Osteoblast (primary cell): ENCODE results near the gene EEF1A2. TPM values are rescaled to one million over a fixed set of nuclear protein-coding genes. Genes with fewer than 3 reads are reported as not detected.

Source experiments
- DNase-seq: peaks from one replicate; pipeline ENCODE4 v3.0.0; 2011; ENCODE audit warnings: low spot score, mixed read lengths; ENCODE audit not compliant: insufficient read length; ENCODE audit errors: missing footprints
- H2AFZ ChIP-seq: 2 replicates; pipeline ENCODE4 v1.6.0; 2011; ENCODE audit warnings: mild to moderate bottlenecking, low read length
- H3K27ac ChIP-seq: 2 replicates; pipeline ENCODE4 v1.5.1; 2011; ENCODE audit warnings: mild to moderate bottlenecking, low read depth, low read length, moderate library complexity
- H3K27me3 ChIP-seq: 2 replicates; pipeline ENCODE4 v1.6.0; 2012; ENCODE audit warnings: mild to moderate bottlenecking, control low read depth, inconsistent platforms, low read length, moderate library complexity; ENCODE audit not compliant: insufficient read depth
- H3K36me3 ChIP-seq: 2 replicates; pipeline ENCODE4 v1.5.1; 2011; ENCODE audit warnings: mild to moderate bottlenecking, low read length, control low read depth, moderate library complexity; ENCODE audit not compliant: insufficient read depth
- H3K4me1 ChIP-seq: 2 replicates; pipeline ENCODE4 v1.5.1; 2011; ENCODE audit warnings: mild to moderate bottlenecking, low read length, control low read depth, moderate library complexity; ENCODE audit not compliant: insufficient read depth
- H3K4me2 ChIP-seq: 2 replicates; pipeline ENCODE4 v1.6.0; 2011; ENCODE audit warnings: mild to moderate bottlenecking, low read length; ENCODE audit not compliant: insufficient read depth
- H3K4me3 ChIP-seq: fragments of 200-600 bp; sonication (generic); 3 replicates; pipeline ENCODE4 v1.5.1; 2012; ENCODE audit warnings: mild to moderate bottlenecking, low read length, inconsistent platforms; ENCODE audit not compliant: insufficient read depth
- H3K79me2 ChIP-seq: 2 replicates; pipeline ENCODE4 v1.6.0; 2012; ENCODE audit warnings: mild to moderate bottlenecking, low read length, control low read depth, inconsistent platforms; ENCODE audit not compliant: insufficient read depth
- H3K9me3 ChIP-seq: 2 replicates; pipeline ENCODE4 v1.5.1; 2011; ENCODE audit warnings: low read depth, low read length, control low read depth
- H4K20me1 ChIP-seq: 2 replicates; pipeline ENCODE4 v1.6.0; 2012; ENCODE audit warnings: mild to moderate bottlenecking, low read length, control low read depth; ENCODE audit not compliant: insufficient read depth
- CTCF ChIP-seq: IDR thresholded peaks from 2 replicates; pipeline ENCODE4 v1.5.1; 2011; ENCODE audit warnings: mild to moderate bottlenecking, low read depth, low read length, moderate library complexity; ENCODE audit errors: extremely low read depth
- total RNA-seq: library from RNA; depleted of rRNA; stranded (reverse); fragments of >200 nt; gene quantifications from 2 replicates; pipeline ENCODE4 v1.2.3, GENCODE V29; 2012

The EEF1A2 gene
- total RNA-seq, 1 donor: not detected

- Histone ChIP-seq H3K79me2 (no peaks in the 10 kb centered on the region), H3K36me3 (no peaks in the 10 kb centered on the region), H3K27ac (no peak overlapping the region), H3K4me2 (no peak overlapping the region), H3K4me3 (no peak overlapping the region), H4K20me1 (no peaks in the 10 kb centered on the region), H3K4me1 (peaks cover 8% of the 10 kb centered on the region), H2AFZ (peak overlapping the region; percentile 51), H3K27me3 (peaks cover 10% of the 10 kb centered on the region), H3K9me3 (no peaks in the 10 kb centered on the region)
- no peak for TF ChIP-seq CTCF
- DNase-seq: peak; percentile 99
Observed at GRCh38 chr20:63536241-63536977, 37.5 kb upstream of the EEF1A2 start.

GRCh38 chr20:63534831-63535651 is 36.2 kb upstream of the EEF1A2 start:
- no peak overlapping the region for H3K4me3 ChIP-seq
- no peaks in the 10 kb centered on the region for H3K36me3 ChIP-seq
- peaks cover 8% of the 10 kb centered on the region for H3K4me1 ChIP-seq
- no peak for TF ChIP-seq CTCF
- no peaks in the 10 kb centered on the region for H3K9me3 ChIP-seq
- no peaks in the 10 kb centered on the region for H4K20me1 ChIP-seq
- peak; percentile 92 for DNase-seq
- peaks cover 10% of the 10 kb centered on the region for H3K27me3 ChIP-seq
- no peak overlapping the region for H2AFZ ChIP-seq
- no peak overlapping the region for H3K27ac ChIP-seq
- no peaks in the 10 kb centered on the region for H3K79me2 ChIP-seq
- no peak overlapping the region for H3K4me2 ChIP-seq

GRCh38 chr20:63534427-63534830 is 35.5 kb upstream of the EEF1A2 start:
- Histone ChIP-seq H3K4me3 (no peak overlapping the region), H3K79me2 (no peaks in the 10 kb centered on the region), H2AFZ (no peak overlapping the region), H3K4me1 (peaks cover 8% of the 10 kb centered on the region), H3K27me3 (peaks cover 10% of the 10 kb centered on the region), H3K9me3 (no peaks in the 10 kb centered on the region), H3K27ac (no peak overlapping the region), H3K36me3 (no peaks in the 10 kb centered on the region), H4K20me1 (no peaks in the 10 kb centered on the region), H3K4me2 (no peak overlapping the region)
- no peak for TF ChIP-seq CTCF
- DNase-seq: peak; percentile 91

GRCh38 chr20:63533871-63534393 is 35.0 kb upstream of the EEF1A2 start:
- TF ChIP-seq CTCF: no peak
- Histone ChIP-seq H3K79me2 (no peaks in the 10 kb centered on the region), H3K4me3 (no peak overlapping the region), H3K27ac (no peak overlapping the region), H4K20me1 (no peaks in the 10 kb centered on the region), H3K9me3 (no peaks in the 10 kb centered on the region), H2AFZ (no peak overlapping the region), H3K27me3 (peaks cover 10% of the 10 kb centered on the region), H3K4me2 (no peak overlapping the region), H3K36me3 (no peaks in the 10 kb centered on the region), H3K4me1 (peaks cover 8% of the 10 kb centered on the region)
- DNase-seq: peak; percentile 89
